PFSK-1 (cell line): Measurements from ENCODE around the gene YBX2.

Experiments used
- POLR2AphosphoS5 ChIP-seq: IDR thresholded peaks from 2 replicates; pipeline ENCODE4 v1.6.1; 2012; ENCODE audit warnings: low read depth, mild to moderate bottlenecking, control low read depth, low read length, moderate library complexity
- TAF1 ChIP-seq: IDR thresholded peaks from 2 replicates; pipeline ENCODE4 v1.6.1; 2012; ENCODE audit warnings: low read length, control low read depth, borderline replicate concordance; ENCODE audit not compliant: insufficient read depth

DNA sequence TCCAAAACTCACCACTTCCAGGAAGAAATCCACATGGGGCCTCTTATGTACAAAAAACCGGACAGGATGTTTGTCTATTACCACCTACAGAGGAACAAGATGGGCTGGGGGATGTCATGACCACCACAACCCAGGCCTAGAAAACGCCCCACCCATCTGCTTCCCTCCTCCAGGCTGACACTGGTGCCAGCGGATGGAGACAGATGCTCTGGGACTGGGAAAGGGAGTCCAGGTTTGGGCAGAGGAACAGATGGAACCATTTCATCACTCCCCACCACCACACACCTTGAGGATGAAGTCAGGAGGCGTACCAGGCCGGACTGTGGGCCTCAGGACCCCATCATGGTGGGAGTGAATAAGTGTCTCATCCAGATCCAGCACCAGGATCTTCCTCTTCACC lies 47.7 kb downstream of the YBX2 start:
- TF ChIP-seq TAF1 (no peak), POLR2AphosphoS5 (no peak)
